ENCODE results near the gene MTA1. TPM values are rescaled to one million over a fixed set of nuclear protein-coding genes. Genes with fewer than 3 reads are reported as not detected.

The MTA1 gene
- total and polyA plus RNA-seq, 2 donors (not counting 1 experiment from before 2014, with no cell fraction given), result 137 to 147 TPM

DNA sequence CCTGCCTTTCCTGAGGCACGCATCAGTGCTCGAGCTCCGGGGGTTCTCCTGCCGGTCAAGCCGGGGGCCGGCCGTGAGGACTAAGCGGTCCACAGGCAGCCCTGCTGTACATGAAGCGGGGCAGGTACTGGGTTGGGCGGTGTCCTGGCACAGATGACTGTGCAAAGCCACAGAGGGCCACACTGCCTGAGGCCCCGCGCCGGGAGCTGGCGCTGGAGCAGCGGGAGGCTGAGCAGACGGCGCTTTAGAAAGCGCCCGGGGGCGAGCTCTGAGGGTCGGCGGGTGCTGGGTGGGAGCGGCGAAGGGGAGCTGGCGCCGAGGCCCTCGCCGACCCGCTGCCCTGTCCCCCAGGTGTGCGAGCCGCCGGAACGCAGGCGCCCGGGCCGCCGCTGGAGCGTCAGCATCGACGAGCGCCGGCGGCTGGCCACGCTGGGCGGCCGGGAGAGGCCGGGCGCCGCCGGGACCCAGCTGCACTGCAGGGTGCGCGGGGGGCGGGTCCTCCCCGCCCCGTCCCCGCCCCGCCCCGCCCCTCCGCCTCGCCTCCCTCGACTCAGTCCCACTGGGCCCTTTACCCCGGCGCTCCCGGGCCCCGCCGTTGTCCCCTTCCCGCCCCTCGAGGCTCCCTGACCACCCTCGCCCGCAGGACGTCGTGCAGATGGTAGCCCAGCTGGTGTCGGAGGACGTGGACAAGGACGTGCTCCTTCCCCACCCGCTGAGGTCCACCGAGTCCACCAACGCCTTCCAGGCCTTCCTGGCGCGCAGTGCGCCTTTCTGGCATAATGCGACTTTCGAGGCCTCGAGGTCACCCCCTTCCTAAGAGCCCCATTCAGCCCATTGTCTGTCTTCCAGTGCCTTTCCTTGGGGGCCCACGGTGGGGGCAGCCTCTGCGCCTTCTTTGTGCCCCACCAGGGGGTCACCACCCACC, 8.3 kb upstream of the MTA1 start:
- Mint-ChIP-seq H3K27me3 (peaks cover 11% of the 10 kb centered on the region), H3K9me3 (ENCODE audit: insufficient read depth) (no peaks in the 10 kb centered on the region), H3K4me3 (peak overlapping the region; percentile 65), H3K27ac (no peak overlapping the region), H3K4me1 (peaks cover 15% of the 10 kb centered on the region)
- Histone ChIP-seq H3K4me2 (replicated peaks; ENCODE audit: low read depth, low read length, poor library complexity, severe bottlenecking) (peak overlapping the region; percentile 81), H3K79me2 (ENCODE audit: control insufficient read depth, insufficient read depth, low read length) (no peaks in the 10 kb centered on the region), H3K27ac (ENCODE audit: low read length in 2 of 2) (no peak overlapping the region), H3K4me1 (ENCODE audit: control insufficient read depth in 2 of 2, insufficient read depth in 2 of 2, low read length in 2 of 2) (peaks cover 20 to 23% of the 10 kb centered on the region in 2 donors), H3K36me3 (replicated peaks in 1 of 2; ENCODE audit: control extremely low read depth in 1 of 2, control insufficient read depth in 1 of 2, extremely low read depth in 1 of 2, insufficient read depth in 2 of 2, low read length in 1 of 2) (no peaks in the 10 kb centered on the region), H3K9me3 (ENCODE audit: control extremely low read depth in 1 of 3, control insufficient read depth in 2 of 3, insufficient read depth in 1 of 3, low read length in 2 of 3) (peaks cover 0 to 7% (median 0%) of the 10 kb centered on the region in 3 donors), H3K9ac (ENCODE audit: low read length) (peak overlapping the region; percentile 39), H4K20me1 (ENCODE audit: control insufficient read depth, insufficient read depth, low read length, poor library complexity, severe bottlenecking) (peaks cover 6% of the 10 kb centered on the region), H3K27me3 (replicated peaks in 1 of 4; ENCODE audit: control extremely low read depth in 1 of 4, control insufficient read depth in 3 of 4, insufficient read depth in 4 of 4, low read length in 3 of 4) (peaks cover 0 to 36% (median 13%) of the 10 kb centered on the region in 4 experiments), H3K4me3 (ENCODE audit: control extremely low read depth in 1 of 5, extremely low read depth in 1 of 5, insufficient read depth in 1 of 5, low read depth in 2 of 5, low read length in 4 of 5) (peak overlapping the region in 3 of 5 experiments; percentile 15 to 29 (median 23)), H2AFZ (ENCODE audit: insufficient read depth, low read depth, low read length, poor library complexity, severe bottlenecking) (peak overlapping the region; percentile 28)
- peak; percentile 55 for DNase-seq
- ChIA-PET CTCF (interaction anchor here (1.2 to 1.4 kb wide), 3 partner anchors 12 to 77 kb away, joined by 3 to 5 read pairs (median 3); no protein-coding TSS in a partner anchor), POLR2A (interaction anchor here (0.5 to 0.9 kb wide), 3 partner anchors 12 to 134 kb away, joined by 3 to 4 read pairs (median 4); no protein-coding TSS in a partner anchor)
- TF ChIP-seq, protein P1, sequence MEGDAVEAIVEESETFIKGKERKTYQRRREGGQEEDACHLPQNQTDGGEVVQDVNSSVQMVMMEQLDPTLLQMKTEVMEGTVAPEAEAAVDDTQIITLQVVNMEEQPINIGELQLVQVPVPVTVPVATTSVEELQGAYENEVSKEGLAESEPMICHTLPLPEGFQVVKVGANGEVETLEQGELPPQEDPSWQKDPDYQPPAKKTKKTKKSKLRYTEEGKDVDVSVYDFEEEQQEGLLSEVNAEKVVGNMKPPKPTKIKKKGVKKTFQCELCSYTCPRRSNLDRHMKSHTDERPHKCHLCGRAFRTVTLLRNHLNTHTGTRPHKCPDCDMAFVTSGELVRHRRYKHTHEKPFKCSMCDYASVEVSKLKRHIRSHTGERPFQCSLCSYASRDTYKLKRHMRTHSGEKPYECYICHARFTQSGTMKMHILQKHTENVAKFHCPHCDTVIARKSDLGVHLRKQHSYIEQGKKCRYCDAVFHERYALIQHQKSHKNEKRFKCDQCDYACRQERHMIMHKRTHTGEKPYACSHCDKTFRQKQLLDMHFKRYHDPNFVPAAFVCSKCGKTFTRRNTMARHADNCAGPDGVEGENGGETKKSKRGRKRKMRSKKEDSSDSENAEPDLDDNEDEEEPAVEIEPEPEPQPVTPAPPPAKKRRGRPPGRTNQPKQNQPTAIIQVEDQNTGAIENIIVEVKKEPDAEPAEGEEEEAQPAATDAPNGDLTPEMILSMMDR (IDR thresholded peaks at IDR 0.05), result no peak
- TF ChIP-seq EZH2 (IDR thresholded peaks at IDR 0.05; ENCODE audit: borderline replicate concordance, insufficient read depth, low read depth, low read length, poor library complexity, severe bottlenecking), result no peak
- ATAC-seq (ENCODE audit: low read depth), result peak; percentile 57
- intact Hi-C loops (cut with micrococcal nuclease), result no loop called here
- 14% methylated on average over 79 of the region's 86 CpGs for whole genome bisulfite sequencing (ENCODE audit: insufficient coverage)
